GM19324 (cell line): ENCODE results near the gene BACH2.
"Not testable (repeated sequence)": the region's sequence is repeated elsewhere in the genome, so short reads cannot be mapped to it uniquely, and the experiment has no call there.

Experiments used
- ATAC-seq: cut with Tn5 transposase; IDR thresholded peaks from one replicate; pipeline ENCODE4 v1.9.1; 2021; ENCODE audit warnings: mild to moderate bottlenecking, moderate library complexity; ENCODE audit not compliant: unreplicated experiment, low FRiP score

The BACH2 gene

GRCh38 chr6:89932245-89932802, 364.3 kb downstream of the BACH2 start:
- no peak for ATAC-seq

DNA sequence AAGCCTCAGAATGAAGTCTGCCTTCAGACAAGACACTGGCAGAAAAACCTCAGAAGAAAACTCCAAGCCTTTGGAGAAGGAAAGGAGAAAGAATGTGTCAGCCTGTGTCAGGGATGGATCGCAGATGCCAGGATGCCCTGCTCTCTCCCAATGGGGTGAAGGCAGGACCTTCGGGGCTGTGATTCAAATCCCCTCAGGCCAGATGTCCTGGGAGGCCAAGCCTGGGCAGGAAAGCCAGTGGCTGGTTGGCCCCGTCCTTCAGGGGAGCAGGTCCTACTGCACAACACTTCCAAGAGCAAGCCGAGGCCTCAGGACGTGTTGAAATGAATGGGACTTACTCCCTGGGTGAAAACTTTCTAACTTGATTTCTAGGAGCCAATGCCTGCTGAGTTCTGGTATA, 365.9 kb downstream of the BACH2 start:
- no peak for ATAC-seq

DNA sequence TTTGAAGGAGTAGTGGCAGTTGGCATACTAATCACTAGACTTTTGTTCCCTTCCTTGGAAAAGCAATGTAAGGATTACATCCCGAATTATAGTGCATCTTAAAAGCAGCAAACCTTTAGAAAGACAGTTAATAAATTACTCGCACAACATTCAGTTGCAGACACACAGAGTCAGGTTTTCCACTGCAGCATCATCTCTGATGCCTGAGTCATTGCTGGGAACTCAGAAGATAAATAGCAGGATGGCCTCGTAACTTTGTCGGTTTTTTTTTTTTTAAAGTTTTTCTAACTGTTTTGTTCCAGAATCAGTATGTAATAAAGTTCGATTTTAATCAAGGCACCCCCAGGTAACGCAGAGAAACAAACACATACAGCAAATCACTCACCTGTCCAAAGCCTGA, 368.0 kb downstream of the BACH2 start:
- ATAC-seq, result no peak

- no peak for ATAC-seq
These were observed 368.7 kb downstream of the BACH2 start for GRCh38 chr6:89927791-89928550.

GRCh38 chr6:89927264-89927663, 369.4 kb downstream of the BACH2 start:
- ATAC-seq, result no peak

DNA sequence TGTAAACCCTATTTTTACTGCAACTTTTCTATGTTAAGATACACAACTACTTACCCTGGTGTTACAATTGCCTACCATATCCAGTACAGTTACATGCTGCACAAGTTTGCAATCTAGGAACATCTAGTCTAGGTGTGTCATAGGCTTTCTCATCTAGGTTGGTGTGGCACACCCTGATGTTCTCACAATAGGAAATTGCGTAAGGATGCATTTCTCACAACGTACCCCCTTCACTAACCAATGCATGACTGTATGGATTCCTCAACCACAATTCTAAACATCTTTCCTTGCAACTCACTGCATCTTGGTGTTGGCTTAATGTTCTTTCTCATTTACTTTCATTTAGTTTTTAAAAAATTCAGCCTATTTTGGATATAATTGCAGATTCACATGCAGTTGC, 370.8 kb downstream of the BACH2 start:
- no peak for ATAC-seq

- no peak for ATAC-seq
These were observed 372.4 kb downstream of the BACH2 start for GRCh38 chr6:89924231-89924630.

GRCh38 chr6:89921691-89922090, 375.0 kb downstream of the BACH2 start:
- ATAC-seq, result no peak

- ATAC-seq, result no peak
These were observed 375.4 kb downstream of the BACH2 start for GRCh38 chr6:89921197-89921596.

DNA sequence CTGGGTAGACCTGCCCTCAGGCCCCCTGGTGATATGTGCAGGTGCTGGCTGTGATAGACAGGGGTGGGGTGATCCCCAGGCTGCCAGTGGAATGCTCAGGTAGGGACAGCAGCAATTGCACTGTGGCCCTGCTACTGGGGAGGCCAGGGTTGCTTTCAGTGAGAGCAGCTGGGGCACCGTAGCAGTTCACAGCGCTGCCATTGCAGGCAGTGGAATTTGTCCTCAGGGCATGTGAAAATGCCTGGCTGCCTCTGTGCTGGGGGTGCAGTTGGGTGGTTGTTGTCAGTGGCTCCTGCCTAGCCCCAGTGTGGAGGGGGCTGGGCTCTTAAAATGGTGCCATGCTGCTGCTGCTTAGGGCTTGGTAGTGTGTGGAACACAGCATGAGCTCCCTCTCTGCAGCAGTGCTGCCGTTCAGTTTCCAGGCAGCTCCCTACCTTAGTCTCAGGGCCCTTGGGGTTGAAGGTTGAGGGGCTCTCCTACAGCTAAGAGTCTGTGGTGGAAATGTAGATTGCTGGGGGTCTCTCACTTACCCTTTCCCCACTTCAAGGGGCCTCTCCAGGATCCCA, 378.8 kb downstream of the BACH2 start:
- ATAC-seq, result no peak

DNA sequence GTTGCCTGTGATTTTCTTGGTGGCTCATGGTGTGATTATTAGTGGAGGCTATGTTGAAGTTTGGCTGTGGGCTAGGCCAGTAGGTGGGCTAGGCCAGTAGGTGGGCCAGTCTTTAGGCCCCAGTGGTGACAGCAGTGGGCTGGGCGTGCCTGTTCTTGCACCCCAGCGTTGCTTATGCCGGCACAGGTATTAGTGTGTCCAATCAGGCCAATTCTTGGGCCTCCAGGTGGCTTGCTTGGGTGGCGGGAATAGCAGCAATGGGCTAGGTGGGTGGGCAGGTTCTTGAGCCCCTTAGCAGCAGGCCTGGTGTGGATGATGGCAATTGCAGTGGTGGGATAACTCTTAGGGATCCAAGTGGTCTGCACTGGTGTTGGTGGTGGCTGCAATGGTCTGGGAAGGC, 379.4 kb downstream of the BACH2 start:
- no peak for ATAC-seq

GRCh38 chr6:89916136-89916920, 380.3 kb downstream of the BACH2 start:
- no peak for ATAC-seq

DNA sequence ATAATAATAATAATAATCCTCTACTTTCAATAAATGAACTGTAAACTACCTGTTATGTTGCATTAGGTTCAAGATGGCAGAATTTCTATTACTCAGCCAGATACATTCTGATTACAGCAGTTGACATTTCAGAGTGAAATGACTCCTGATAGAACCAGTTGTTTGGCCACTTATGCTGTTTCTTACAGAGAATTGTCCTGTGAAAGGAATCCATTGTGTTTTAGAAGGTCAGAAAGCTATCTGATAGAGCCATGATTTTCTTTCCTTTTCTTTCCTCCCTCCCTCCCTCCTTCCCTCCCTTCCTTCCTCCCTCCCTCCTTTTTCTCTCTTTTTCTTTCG, 385.8 kb downstream of the BACH2 start:
- no peak for ATAC-seq

DNA sequence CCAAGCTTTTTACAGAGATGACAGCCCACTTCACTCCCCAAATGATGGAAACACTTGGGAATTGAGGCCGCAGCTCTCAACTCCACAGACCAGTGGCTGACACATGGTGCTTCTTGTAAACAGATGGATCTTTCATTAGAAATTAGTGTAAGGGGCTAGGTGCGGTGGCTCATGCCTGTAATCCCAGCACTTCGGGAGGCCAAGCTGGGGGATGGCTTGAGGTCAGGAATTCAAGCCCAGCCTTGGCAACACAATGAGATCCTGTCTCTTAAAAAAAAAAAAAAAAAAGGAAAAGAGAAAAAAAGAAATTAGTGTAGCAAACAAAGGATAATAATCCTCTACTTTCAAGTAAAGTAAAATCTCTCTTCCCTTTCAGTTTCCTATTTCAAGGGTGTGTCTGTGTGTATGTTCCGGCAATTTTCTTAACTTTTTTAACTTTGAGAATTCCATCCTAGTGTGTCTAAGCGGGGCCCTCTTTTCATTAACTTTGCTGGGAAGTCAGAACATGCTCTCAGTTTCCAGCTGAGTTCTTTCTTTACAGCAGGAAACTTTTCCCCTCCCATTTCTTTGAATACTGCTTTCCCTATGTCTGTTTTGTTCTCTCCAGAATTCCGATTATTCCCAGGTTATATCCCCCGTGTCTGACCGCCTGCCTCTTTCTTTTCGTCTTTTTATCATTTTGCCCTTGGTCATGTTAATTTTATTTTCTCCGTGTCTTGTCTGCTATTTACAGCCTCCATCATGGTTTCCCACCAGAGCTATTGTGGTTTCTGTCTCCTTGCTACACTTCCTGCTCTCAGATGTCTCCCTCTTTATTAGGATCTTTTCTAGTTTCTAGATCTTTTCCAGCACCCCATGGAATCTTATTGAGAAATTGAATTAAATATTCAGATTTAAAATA, 386.4 kb downstream of the BACH2 start:
- ATAC-seq, result not testable (repeated sequence)

DNA sequence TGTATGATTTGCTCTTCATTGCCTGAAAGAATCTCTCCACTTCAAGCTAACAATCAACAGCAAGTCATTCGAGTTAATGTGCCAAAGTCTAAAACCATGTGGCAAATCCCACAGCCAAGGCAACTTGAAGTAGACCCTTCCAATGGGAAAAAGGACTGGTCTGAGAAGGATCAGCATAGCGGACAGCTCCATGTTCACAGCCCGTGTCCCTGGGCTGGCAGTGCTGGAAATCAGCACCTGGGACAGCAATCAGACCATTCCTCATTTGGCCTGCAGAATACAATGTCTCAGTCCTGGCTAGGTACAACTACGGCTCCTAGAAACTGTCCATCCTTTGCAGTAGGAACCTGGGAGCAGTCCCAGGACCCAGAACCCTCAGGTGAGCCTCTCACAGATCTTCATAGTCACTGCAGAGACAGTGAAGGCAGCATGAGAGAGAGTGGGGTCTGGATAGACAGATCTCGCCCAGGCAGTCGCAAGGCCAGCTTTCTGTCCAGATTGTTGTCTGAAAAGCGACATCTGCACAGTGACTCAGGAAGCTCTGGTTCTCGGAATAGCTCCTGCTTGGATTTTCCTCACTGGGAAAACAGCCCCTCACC, 401.3 kb downstream of the BACH2 start:
- no peak for ATAC-seq

GRCh38 chr6:89894169-89894568, 402.5 kb downstream of the BACH2 start, which contains the start of gene GJA10:
Gene GJA10 (plus strand): TSS chr6:89894469. CDS start chr6:89894469, 0 bp downstream.
- no peak for ATAC-seq

DNA sequence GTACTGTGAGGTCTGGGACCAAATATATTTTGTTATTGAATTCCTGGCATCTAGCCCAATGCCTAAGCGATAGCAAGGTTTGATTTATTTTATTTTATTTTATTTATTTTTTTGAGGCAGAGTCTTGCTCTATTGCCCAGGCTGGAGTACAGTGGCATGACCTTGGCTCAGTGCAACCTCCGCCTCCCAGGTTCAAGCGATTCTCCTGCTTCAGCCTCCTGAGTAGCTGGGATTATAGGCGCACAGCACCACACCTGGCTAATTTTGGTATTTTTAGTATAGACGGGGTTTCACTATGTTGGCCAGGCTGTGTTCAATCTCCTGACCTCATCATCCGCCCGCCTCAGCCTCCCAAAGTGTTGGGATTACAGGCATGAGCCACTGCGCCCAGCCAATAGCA, 404.1 kb downstream of the BACH2 start:
- not testable (repeated sequence) for ATAC-seq

DNA sequence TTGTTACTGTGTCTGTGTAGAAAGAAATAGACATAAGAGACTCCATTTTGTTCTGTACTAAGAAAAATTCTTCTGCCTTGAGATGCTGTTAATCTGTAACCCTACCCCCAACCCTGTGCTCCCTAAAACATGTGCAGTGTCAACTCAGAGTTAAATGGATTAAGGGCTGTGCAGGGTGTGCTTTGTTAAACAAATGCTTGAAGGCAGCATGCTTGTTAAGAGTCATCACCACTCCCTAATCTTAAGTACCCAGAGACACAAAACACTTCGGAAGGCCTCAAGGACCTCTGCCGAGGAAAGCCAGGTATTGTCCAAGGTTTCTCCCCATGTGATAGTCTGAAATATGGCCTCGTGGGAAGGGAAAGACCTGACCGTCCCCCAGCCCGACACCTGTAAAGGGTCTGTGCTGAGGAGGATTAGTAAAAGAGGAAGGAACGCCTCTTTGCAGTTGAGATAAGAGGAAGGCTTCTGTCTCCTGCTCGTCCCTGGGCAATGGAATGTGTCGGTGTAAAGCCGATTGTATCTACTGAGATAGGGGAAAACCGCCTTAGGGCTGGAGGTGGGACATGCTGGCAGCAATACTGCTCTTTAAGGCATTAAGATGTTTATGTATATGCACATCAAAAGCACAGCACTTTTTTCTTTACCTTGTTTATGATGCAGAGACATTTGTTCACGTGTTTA, 405.7 kb downstream of the BACH2 start:
- not testable (repeated sequence) for ATAC-seq

- ATAC-seq, result no peak
These were observed 407.8 kb downstream of the BACH2 start for GRCh38 chr6:89888871-89889270.
